ENCODE data around the gene MUC5B. TPM values are rescaled to one million over a fixed set of nuclear protein-coding genes. Genes with fewer than 3 reads are reported as not detected.

Gene MUC5B
- total and polyA plus RNA-seq, 7 experiments from 2014 or later = not detected

- POLR2A ChIA-PET = no interaction called here
- intact Hi-C loops (cut with micrococcal nuclease) = no loop called here
Observed at GRCh38 chr11:1218256-1218787, 4.5 kb upstream of the MUC5B start.

GRCh38 chr11:1218788-1219445 lies 3.9 kb upstream of the MUC5B start:
- no peak overlapping the region for H3K27ac Mint-ChIP-seq
- no peak overlapping the region for H3K27ac ChIP-seq (ENCODE audit: low read depth, low read length)
- peaks cover 0 to 17% (median 9%) of the 10 kb centered on the region in 11 donors for H3K9me3 Mint-ChIP-seq
- ATAC-seq (no peak), DNase-seq (peak in 1 of 9 donors; percentile 5)
- POLR2A ChIA-PET = no interaction called here
- CTCF ChIA-PET = no interaction called here
- no peaks in the 10 kb centered on the region for H3K36me3 Mint-ChIP-seq
- H3K9me3 ChIP-seq (ENCODE audit: control insufficient read depth in 2 of 3, low read length in 3 of 3) = no peaks in the 10 kb centered on the region
- no peak overlapping the region for H3K4me3 ChIP-seq (ENCODE audit: low read length)
- no peaks in the 10 kb centered on the region for H3K4me1 ChIP-seq (ENCODE audit: control insufficient read depth in 2 of 2, insufficient read depth in 2 of 2, low read length in 2 of 2)
- no peaks in the 10 kb centered on the region for H3K4me1 Mint-ChIP-seq
- peaks cover 3 to 21% (median 16%) of the 10 kb centered on the region in 5 donors for H3K27me3 Mint-ChIP-seq
- no peak overlapping the region for H3K4me3 Mint-ChIP-seq
- H3K36me3 ChIP-seq (ENCODE audit: control insufficient read depth in 2 of 3, insufficient read depth in 3 of 3, low read length in 3 of 3) = no peaks in the 10 kb centered on the region
- intact Hi-C loops (cut with micrococcal nuclease) = no loop called here
- no peaks in the 10 kb centered on the region for H3K27me3 ChIP-seq (ENCODE audit: control insufficient read depth in 2 of 2, insufficient read depth in 2 of 2, low read length in 2 of 2)

More at GRCh38 chr11:1218256-1218787, 4.5 kb upstream of the MUC5B start:
- Mint-ChIP-seq H3K4me1 (no peaks in the 10 kb centered on the region), H3K36me3 (no peaks in the 10 kb centered on the region), H3K9me3 (peaks cover 0 to 23% (median 13%) of the 10 kb centered on the region in 11 donors), H3K27me3 (peaks cover 3 to 21% (median 18%) of the 10 kb centered on the region in 5 donors), H3K27ac (no peak overlapping the region), H3K4me3 (no peak overlapping the region)
- H3K4me1 ChIP-seq (ENCODE audit: control insufficient read depth in 2 of 2, insufficient read depth in 2 of 2, low read length in 2 of 2) = no peaks in the 10 kb centered on the region
- no peak overlapping the region for H3K27ac ChIP-seq (ENCODE audit: low read depth, low read length)
- H3K4me3 ChIP-seq (ENCODE audit: low read length) = no peak overlapping the region
- CTCF ChIA-PET = no interaction called here
- H3K36me3 ChIP-seq (ENCODE audit: control insufficient read depth in 2 of 3, insufficient read depth in 3 of 3, low read length in 3 of 3) = no peaks in the 10 kb centered on the region
- ATAC-seq (no peak), DNase-seq (peak in 1 of 9 donors; percentile 3)
- no peaks in the 10 kb centered on the region for H3K9me3 ChIP-seq (ENCODE audit: control insufficient read depth in 2 of 3, low read length in 3 of 3)
- no peaks in the 10 kb centered on the region for H3K27me3 ChIP-seq (ENCODE audit: control insufficient read depth in 2 of 2, insufficient read depth in 2 of 2, low read length in 2 of 2)

- Mint-ChIP-seq H3K4me3 (no peak overlapping the region), H3K27ac (no peak overlapping the region), H3K27me3 (peaks cover 0 to 21% (median 14%) of the 10 kb centered on the region in 5 donors), H3K36me3 (no peaks in the 10 kb centered on the region), H3K4me1 (no peaks in the 10 kb centered on the region), H3K9me3 (peaks cover 0 to 12% (median 6%) of the 10 kb centered on the region in 11 donors)
- no peak overlapping the region for H3K27ac ChIP-seq (ENCODE audit: low read depth, low read length)
- H3K27me3 ChIP-seq (ENCODE audit: control insufficient read depth in 2 of 2, insufficient read depth in 2 of 2, low read length in 2 of 2) = no peaks in the 10 kb centered on the region
- ChIA-PET CTCF (no interaction called here), POLR2A (no interaction called here)
- H3K9me3 ChIP-seq (ENCODE audit: control insufficient read depth in 2 of 3, low read length in 3 of 3) = no peaks in the 10 kb centered on the region
- DNase-seq (peak in 1 of 9 donors; percentile 5), ATAC-seq (no peak)
- no peaks in the 10 kb centered on the region for H3K36me3 ChIP-seq (ENCODE audit: control insufficient read depth in 2 of 3, insufficient read depth in 3 of 3, low read length in 3 of 3)
- H3K4me3 ChIP-seq (ENCODE audit: low read length) = no peak overlapping the region
- H3K4me1 ChIP-seq (ENCODE audit: control insufficient read depth in 2 of 2, insufficient read depth in 2 of 2, low read length in 2 of 2) = no peaks in the 10 kb centered on the region
- intact Hi-C loops (cut with micrococcal nuclease) = no loop called here
Observed at GRCh38 chr11:1219446-1219833, 3.4 kb upstream of the MUC5B start.

GRCh38 chr11:1219834-1220815 lies 2.7 kb upstream of the MUC5B start:
- Mint-ChIP-seq H3K9me3 (peaks cover 0 to 9% (median under 1%) of the 10 kb centered on the region in 11 donors), H3K27me3 (peaks cover 0 to 21% (median 11%) of the 10 kb centered on the region in 5 donors), H3K4me1 (no peaks in the 10 kb centered on the region), H3K4me3 (no peak overlapping the region), H3K36me3 (no peaks in the 10 kb centered on the region), H3K27ac (no peak overlapping the region)
- no peak for ATAC-seq
- peak in 1 of 9 donors; percentile 6 for DNase-seq
- Histone ChIP-seq H3K27ac (ENCODE audit: low read depth, low read length) (no peak overlapping the region), H3K9me3 (ENCODE audit: control insufficient read depth in 2 of 3, low read length in 3 of 3) (no peaks in the 10 kb centered on the region), H3K4me1 (ENCODE audit: control insufficient read depth in 2 of 2, insufficient read depth in 2 of 2, low read length in 2 of 2) (no peaks in the 10 kb centered on the region), H3K27me3 (ENCODE audit: control insufficient read depth in 2 of 2, insufficient read depth in 2 of 2, low read length in 2 of 2) (no peaks in the 10 kb centered on the region), H3K36me3 (ENCODE audit: control insufficient read depth in 2 of 3, insufficient read depth in 3 of 3, low read length in 3 of 3) (no peaks in the 10 kb centered on the region), H3K4me3 (ENCODE audit: low read length) (no peak overlapping the region)
- intact Hi-C loops (cut with micrococcal nuclease) = no loop called here
- CTCF ChIA-PET = no interaction called here
- POLR2A ChIA-PET = interaction anchor here (0.6 kb wide), 1 partner anchor 8 kb away, joined by 3 read pairs; no protein-coding TSS in a partner anchor

GRCh38 chr11:1220941-1221721 lies 1.7 kb upstream of the MUC5B start:
- no peak overlapping the region for H3K4me3 Mint-ChIP-seq
- no peak overlapping the region for H3K27ac ChIP-seq (ENCODE audit: low read depth, low read length)
- H3K36me3 Mint-ChIP-seq = no peaks in the 10 kb centered on the region
- no peaks in the 10 kb centered on the region for H3K4me1 ChIP-seq (ENCODE audit: control insufficient read depth in 2 of 2, insufficient read depth in 2 of 2, low read length in 2 of 2)
- peaks cover 0 to 21% (median 10%) of the 10 kb centered on the region in 5 donors for H3K27me3 Mint-ChIP-seq
- no peaks in the 10 kb centered on the region for H3K36me3 ChIP-seq (ENCODE audit: control insufficient read depth in 2 of 3, insufficient read depth in 3 of 3, low read length in 3 of 3)
- H3K4me3 ChIP-seq (ENCODE audit: low read length) = no peak overlapping the region
- H3K4me1 Mint-ChIP-seq = no peaks in the 10 kb centered on the region
- CTCF ChIA-PET = no interaction called here
- H3K27me3 ChIP-seq (ENCODE audit: control insufficient read depth in 2 of 2, insufficient read depth in 2 of 2, low read length in 2 of 2) = no peaks in the 10 kb centered on the region
- intact Hi-C loops (cut with micrococcal nuclease) = no loop called here
- H3K27ac Mint-ChIP-seq = no peak overlapping the region
- H3K9me3 ChIP-seq (ENCODE audit: control insufficient read depth in 2 of 3, low read length in 3 of 3) = no peaks in the 10 kb centered on the region
- POLR2A ChIA-PET = interaction anchor here (0.6 kb wide), 1 partner anchor 9 kb away, joined by 3 read pairs; no protein-coding TSS in a partner anchor
- peak in 1 of 9 donors; percentile 6 for DNase-seq
- ATAC-seq = no peak
- H3K9me3 Mint-ChIP-seq = peaks cover 0 to 6% (median 0%) of the 10 kb centered on the region in 11 donors

GRCh38 chr11:1221848-1222311 lies 986 bp upstream of the MUC5B start:
- ChIA-PET POLR2A (no interaction called here), CTCF (no interaction called here)
- no peak overlapping the region for H3K4me3 ChIP-seq (ENCODE audit: low read length)
- no peaks in the 10 kb centered on the region for H3K27me3 ChIP-seq (ENCODE audit: control insufficient read depth in 2 of 2, insufficient read depth in 2 of 2, low read length in 2 of 2)
- no peak for ATAC-seq
- no peaks in the 10 kb centered on the region for H3K36me3 ChIP-seq (ENCODE audit: control insufficient read depth in 2 of 3, insufficient read depth in 3 of 3, low read length in 3 of 3)
- peak in 1 of 9 donors; percentile 2 for DNase-seq
- no peak overlapping the region for H3K27ac Mint-ChIP-seq
- H3K4me3 Mint-ChIP-seq = no peak overlapping the region
- no peaks in the 10 kb centered on the region for H3K9me3 ChIP-seq (ENCODE audit: control insufficient read depth in 2 of 3, low read length in 3 of 3)
- no peaks in the 10 kb centered on the region for H3K4me1 ChIP-seq (ENCODE audit: control insufficient read depth in 2 of 2, insufficient read depth in 2 of 2, low read length in 2 of 2)
- intact Hi-C loops (cut with micrococcal nuclease) = no loop called here
- no peaks in the 10 kb centered on the region for H3K36me3 Mint-ChIP-seq
- no peak overlapping the region for H3K27ac ChIP-seq (ENCODE audit: low read depth, low read length)
- H3K27me3 Mint-ChIP-seq = peaks cover 0 to 19% (median 4%) of the 10 kb centered on the region in 5 donors
- H3K9me3 Mint-ChIP-seq = peaks cover 0 to 2% (median 0%) of the 10 kb centered on the region in 11 donors
- no peaks in the 10 kb centered on the region for H3K4me1 Mint-ChIP-seq

All from naive thymus-derived CD4-positive, alpha-beta T cell (primary cell).